GM18951 (cell line): ENCODE results near the gene S1PR4.
"Not testable (repeated sequence)": the region's sequence is repeated elsewhere in the genome, so short reads cannot be mapped to it uniquely, and the experiment has no call there.

Experiments
- POLR2A ChIP-seq: IDR thresholded peaks from 4 replicates; pipeline ENCODE4 v1.6.1; 2011; ENCODE audit warnings: mild to moderate bottlenecking; ENCODE audit not compliant: insufficient read length, insufficient read depth; ENCODE audit errors: extremely low read depth
- in situ Hi-C: fragments of 300-500 bp; cut with MboI; formaldehyde crosslinking; loops from one replicate; pipeline ENCODE4 v1.12.0; 2022; ENCODE audit warnings: low sequenced_read_pairs, mixed read lengths, inconsistent platforms; ENCODE audit not compliant: unreplicated experiment

Gene S1PR4

DNA sequence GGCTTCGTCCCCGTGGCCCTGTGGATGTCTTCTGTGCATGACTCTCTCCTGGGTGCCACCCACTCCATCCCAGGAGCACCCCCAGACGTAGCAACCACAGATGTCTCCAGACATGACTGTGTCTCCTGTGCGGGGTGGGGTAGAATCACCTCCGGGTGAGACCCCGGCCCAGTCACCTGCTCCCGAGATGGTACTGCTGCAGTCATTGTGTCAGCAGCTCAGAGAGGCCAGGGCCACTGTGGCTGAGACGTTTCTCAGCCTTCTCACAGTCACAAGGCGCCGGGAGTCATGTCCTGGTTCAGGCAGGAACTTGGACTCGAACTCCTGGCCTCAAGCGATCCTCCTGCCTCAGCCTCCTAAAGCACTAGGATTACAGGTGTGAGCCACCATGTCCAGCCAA, 23.8 kb downstream of the S1PR4 start:
- in situ Hi-C loops, result no loop called here
- TF ChIP-seq POLR2A, result no peak

DNA sequence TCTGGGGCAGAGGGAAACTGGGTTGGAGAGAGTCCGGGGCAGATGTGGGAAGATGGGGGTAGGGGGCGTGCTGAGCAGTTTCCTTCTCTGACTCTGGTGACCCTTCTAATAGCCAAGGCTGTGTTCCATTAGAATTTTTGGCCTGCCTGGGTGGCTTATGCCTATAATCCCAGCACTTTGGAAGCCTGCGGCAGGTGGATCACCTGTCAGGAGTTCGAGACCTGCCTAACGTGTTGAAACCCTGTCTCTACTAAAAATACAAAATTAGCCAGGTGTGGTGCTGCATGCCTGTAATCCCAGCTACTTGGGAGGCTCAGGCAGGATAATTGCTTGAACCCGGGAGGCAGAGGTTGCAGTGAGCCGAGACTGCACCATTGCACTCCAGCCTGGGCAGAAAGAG, 24.3 kb downstream of the S1PR4 start:
- in situ Hi-C loops, result not testable (repeated sequence)

DNA sequence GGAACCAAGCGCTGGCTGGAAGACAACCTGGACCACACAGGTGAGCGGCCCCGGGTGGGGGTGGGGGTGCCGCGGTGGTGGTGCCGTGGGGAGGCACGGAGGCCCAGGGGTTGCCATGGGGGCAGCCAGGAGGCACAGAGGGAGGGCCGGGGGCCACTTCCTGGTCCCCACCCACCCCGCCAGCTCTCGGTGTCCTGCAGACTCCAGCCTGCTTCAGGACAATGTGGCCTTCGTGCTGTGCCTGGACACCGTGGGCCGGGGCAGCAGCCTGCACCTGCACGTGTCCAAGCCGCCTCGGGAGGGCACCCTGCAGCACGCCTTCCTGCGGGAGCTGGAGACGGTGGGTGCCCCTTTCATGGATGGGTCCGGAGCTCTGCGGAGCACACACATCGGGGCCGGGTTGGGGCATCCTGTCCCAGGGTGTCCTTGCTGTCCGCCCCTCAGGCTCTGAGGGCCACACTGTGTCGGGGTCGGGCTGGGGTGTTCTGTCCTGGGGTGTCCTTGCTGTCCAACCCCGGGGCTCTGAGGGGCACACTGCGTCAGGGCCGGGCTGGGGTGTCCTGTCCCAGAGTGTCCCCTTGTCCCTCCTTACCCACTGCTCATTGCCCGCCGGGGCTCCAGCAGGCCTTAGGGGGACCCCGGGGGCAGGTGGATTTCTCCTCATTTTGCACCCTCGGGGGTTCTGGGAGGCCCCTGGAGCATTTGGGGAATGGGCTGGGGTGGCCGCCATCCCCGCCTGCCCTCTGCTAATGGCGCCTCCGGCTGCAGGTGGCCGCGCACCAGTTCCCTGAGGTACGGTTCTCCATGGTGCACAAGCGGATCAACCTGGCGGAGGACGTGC, 25.5 kb downstream of the S1PR4 start:
- in situ Hi-C loops, result no loop called here

DNA sequence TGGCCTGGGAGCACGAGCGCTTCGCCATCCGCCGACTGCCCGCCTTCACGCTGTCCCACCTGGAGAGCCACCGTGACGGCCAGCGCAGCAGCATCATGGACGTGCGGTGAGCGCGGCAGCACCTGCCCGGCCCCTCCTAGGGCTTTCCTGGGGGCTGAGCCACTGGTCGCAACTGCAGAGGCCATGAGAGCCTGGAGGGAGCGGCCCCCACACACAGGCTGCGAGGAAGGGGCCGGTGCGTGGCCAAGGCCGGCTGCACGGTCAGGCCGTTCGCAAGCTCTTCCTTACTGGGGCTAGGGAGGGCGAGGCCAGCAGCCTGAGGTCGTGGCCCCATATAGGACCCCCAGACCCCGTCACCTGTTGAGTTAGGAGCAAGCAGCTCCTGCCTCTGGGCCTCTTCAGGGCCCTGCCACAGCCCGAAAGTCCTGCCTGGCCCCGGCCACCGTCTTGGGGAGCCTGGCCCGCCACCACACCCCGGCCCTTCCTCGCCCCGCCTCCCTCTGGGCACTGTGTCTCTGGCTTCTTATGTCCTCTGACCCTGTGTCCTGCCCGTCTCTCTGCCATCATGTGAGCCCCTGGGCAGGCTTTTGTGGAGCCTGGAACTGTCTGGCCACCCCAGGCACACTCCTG, 26.2 kb downstream of the S1PR4 start:
- in situ Hi-C loops, result no loop called here
- TF ChIP-seq POLR2A, result no peak

More for the DNA sequence above, 25.5 kb downstream of the S1PR4 start:
- TF ChIP-seq POLR2A, result no peak

DNA sequence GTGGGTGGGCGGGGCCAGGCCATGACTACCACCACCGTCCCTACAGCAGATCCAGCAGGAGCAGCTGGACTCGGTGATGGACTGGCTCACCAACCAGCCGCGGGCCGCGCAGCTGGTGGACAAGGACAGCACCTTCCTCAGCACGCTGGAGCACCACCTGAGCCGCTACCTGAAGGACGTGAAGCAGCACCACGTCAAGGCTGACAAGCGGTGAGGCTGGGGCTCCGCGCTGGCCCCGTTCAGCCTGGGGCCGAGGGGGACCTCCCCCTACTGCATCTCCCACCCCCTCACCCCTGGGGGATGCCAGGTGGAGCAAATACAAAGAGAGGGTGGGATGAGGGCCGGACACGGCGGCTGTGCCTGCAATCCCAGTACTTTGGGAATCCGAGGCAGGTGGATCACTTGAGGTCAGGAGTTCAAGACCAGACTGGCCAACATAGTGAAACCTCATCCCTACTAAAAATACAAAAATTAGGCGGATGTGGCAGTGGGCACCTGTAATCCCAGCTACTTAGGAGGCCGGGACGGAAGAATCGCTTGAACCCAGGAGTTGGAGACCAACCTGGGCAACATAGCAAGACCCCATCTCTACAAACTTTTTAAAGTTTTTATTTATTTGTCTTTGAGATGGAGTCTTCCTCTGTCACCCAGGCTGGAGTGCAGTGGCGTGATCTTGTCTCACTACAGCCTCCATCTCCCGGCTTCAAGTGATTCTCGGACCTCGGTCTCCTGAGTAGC, 27.8 kb downstream of the S1PR4 start:
- TF ChIP-seq POLR2A, result no peak
- in situ Hi-C loops, result no loop called here

DNA sequence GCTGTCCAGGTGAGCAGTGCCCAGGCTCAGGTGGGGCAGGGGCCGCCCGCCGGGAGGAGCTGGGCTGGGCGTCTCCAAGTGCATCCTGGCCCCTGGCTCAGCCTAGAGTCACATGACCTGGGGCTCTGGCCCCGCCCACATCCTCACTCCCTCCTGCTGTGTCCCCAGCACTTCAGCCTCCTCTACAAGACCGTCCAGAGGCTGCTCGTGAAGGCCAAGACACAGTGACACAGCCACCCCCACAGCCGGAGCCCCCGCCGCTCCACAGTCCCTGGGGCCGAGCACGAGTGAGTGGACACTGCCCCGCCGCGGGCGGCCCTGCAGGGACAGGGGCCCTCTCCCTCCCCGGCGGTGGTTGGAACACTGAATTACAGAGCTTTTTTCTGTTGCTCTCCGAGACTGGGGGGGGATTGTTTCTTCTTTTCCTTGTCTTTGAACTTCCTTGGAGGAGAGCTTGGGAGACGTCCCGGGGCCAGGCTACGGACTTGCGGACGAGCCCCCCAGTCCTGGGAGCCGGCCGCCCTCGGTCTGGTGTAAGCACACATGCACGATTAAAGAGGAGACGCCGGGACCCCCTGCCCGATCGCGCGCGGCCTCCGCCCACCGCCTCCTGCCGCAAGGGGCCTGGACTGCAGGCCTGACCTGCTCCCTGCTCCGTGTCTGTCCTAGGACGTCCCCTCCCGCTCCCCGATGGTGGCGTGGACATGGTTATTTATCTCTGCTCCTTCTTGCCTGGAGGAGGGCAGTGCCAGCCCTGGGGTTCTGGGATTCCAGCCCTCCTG, 29.1 kb downstream of the S1PR4 start:
- in situ Hi-C loops, result no loop called here
- TF ChIP-seq POLR2A, result no peak

DNA sequence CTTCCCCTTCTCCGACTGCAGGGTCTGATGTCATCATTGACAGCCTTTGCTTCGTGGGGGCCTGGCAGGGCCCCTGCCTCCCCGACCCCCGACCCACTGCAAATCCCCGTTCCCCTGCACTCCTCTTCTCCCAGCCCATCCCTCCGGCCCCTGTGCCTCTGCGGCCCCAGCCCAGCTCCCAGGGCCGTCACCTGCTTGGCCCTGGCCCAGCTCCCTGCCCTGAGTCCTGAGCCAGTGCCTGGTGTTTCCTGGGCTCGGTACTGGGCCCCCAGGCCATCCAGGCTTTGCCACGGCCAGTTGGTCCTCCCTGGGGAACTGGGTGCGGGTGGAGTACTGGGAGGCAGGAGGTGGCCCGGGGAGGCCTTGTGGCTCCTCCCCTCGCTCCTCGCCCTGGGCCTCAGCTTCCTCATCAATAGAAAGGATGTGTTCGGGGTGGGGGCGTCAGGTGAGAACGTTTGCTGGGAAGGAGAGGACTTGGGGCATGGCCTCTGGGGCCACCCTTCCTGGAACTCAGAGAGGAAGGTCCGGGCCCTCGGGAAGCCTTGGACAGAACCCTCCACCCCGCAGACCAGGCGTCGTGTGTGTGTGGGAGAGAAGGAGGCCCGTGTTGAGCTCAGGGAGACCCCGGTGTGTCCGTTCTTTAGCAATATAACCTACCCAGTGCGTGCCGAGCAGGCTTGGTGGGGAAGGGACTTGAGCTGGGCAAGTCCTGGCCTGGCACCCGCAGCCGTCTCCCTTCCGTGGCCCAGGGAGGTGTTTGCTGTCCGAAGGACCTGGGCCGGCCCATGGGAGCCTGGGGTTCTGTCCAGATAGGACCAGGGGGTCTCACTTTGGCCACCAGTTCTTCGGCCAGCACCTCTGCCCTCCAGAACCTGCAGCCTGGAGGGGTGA, 30.0 kb downstream of the S1PR4 start:
- TF ChIP-seq POLR2A, result no peak
- in situ Hi-C loops, result no loop called here

DNA sequence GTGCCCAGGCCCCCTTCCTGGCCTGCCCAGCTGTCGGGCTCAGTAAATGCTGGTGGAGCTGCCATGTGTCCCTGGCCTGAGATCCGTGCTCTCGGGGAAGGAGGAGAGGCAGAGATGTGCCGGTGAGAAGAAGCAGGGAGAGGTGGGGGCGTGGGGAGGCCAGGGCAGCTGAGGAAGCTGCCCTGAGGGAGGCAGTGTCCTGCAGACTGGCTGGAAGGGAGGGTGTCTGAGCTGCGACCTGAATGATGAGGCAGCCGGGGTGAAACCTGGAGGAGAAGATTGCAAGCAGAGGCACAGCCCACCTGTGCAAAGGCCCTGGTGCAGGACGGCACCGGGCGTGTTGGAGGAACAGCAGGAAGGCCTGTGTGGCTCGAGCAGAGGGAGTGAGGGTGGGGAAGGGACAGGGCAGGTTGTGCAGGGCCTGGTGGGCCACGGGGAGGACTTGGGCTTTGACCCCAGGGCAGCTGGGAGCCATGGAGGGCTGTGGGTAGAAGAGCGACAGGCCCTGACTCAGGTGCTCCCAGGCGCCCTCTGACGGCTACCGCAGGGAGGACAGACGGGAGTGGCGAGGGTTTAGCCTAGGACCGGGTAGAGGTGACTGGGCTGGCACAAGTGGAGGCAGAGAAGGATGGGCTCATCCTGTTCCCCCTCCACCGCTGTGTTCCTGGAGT, 31.9 kb downstream of the S1PR4 start:
- in situ Hi-C loops, result no loop called here
- no peak for TF ChIP-seq POLR2A

DNA sequence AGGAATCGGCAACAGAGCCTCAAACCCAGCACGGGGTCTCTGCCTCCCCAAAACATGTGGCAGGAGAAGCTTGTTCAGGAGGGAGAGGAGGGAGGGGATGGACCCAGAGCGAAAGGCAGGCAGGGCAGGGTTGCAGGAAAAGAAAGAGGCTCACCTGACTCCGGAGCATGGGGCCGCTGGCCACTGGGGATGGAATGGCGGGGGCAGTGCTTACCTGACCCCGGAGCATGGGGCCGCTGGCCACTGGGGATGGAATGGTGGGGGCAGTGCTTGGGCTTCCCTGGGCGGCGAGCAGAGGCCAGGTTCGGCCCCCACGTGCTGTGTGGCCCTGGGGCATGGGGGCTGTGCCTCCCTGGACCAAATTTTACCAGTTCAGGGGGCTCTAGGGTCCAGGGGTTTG, 32.6 kb downstream of the S1PR4 start:
- in situ Hi-C loops, result no loop called here
- TF ChIP-seq POLR2A, result no peak

DNA sequence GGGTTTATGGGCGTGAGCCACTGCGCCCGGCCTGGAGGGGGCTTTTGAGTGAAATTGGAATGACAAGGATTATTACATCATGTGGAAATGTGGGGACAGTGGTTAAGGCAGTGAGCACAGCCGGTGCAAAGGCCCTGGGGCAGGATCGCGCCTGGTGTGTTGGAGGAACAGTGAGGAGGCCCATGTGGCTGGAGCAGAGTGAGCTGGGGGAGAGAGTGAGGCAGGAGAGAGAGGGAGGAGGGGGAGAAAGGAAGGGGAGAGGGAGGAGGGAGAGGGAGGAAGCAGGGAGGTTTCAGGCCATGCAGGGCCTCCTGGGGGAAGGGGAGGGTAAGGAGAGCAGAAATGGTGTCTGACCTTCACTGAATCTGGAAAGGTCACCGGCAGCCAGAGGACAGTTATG, 34.6 kb downstream of the S1PR4 start:
- in situ Hi-C loops, result no loop called here
- TF ChIP-seq POLR2A, result no peak

DNA sequence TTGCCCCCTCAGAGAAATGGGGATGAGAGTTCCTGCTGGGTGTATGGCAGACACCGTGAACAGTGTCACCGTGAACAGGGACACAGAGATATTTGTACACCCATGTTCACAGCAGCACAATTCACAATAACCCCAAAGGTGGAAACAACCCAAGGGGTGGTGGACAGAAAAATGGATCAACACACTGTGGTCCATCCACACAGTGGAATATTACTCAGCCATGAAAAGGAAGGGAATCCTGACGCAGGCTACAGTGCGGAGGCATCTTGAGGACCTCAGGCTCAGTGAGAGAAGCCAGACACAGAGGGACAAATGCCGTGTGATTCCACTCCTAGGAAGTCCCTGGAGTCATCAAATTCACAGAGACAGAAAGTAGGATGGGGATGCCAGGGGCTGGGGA, 38.3 kb downstream of the S1PR4 start:
- in situ Hi-C loops, result no loop called here
- TF ChIP-seq POLR2A, result no peak

DNA sequence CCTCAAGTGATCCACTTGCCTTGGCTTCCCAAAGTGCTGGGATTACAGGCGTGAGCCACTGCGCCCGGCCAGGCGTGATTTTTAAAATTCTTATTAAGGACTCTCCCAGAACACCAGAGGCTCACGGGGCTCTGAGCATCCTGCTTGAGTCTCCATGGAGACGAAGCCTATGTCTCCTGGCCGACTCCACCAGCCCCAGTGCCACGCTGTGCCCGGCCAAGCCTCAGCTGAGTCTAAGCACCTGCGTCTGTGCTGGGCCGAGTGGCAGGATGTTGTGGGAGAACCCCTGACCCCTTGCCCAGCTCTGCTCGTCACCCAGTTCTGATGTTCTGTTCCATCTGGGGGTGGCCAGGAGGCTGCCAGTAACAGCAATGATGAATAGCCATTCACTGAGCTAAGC, 42.0 kb downstream of the S1PR4 start:
- in situ Hi-C loops, result no loop called here
- no peak for TF ChIP-seq POLR2A

DNA sequence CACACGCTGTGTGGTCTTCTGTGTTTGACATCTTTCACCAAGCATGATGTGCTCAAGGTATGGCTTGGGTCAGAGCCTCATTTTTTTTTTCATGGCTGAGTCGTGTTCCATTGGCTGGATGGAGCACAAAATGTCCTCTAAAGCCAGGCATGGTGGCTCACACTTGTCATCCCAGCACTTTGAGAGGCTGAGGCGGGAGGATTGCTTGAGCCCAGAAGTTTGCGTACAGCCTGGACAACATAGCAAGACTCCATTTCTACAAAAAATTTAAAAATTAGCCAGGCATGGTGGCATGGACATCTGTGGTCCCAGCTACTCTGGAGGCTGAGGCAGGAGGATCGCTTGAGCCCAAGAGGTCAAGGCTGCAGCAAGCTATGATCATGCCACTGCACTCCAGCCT, 43.0 kb downstream of the S1PR4 start:
- in situ Hi-C loops, result not testable (repeated sequence)
